Measurements from ENCODE around the gene IL15RA. TPM values are rescaled to one million over a fixed set of nuclear protein-coding genes. Genes with fewer than 3 reads are reported as not detected.

The IL15RA gene
- total RNA-seq, 1 donor: 3.0 TPM

GRCh38 chr10:5992398-5992797 lies 15.1 kb upstream of the IL15RA start:
- no peak overlapping the region for H3K4me3 ChIP-seq (ENCODE audit: low read depth, low read length)
- TF ChIP-seq, protein P1, sequence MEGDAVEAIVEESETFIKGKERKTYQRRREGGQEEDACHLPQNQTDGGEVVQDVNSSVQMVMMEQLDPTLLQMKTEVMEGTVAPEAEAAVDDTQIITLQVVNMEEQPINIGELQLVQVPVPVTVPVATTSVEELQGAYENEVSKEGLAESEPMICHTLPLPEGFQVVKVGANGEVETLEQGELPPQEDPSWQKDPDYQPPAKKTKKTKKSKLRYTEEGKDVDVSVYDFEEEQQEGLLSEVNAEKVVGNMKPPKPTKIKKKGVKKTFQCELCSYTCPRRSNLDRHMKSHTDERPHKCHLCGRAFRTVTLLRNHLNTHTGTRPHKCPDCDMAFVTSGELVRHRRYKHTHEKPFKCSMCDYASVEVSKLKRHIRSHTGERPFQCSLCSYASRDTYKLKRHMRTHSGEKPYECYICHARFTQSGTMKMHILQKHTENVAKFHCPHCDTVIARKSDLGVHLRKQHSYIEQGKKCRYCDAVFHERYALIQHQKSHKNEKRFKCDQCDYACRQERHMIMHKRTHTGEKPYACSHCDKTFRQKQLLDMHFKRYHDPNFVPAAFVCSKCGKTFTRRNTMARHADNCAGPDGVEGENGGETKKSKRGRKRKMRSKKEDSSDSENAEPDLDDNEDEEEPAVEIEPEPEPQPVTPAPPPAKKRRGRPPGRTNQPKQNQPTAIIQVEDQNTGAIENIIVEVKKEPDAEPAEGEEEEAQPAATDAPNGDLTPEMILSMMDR (IDR thresholded peaks at IDR 0.05; ENCODE audit: insufficient read depth, low read depth, low read length): no peak
- DNase-seq (ENCODE audit: low read depth): no peak

DNA sequence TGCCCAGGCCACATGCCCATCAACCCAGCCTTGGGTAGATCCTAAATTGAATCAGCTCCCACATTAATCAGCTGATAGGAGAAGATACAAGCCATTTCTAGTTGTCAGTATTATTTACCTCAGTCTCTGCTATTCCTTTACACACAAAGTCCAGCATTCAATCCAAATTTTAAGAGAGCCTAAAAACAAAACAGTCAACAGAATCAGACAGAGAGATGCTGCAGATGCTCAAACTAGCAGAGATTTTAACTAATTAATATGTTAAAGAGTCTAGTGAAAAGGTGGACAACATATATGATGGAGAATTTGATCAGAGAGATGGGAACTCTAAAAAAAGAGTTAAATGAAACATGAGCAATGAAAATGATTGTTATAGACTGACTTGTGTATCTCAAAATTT lies 14.4 kb upstream of the IL15RA start:
- TF ChIP-seq, protein P1 (IDR thresholded peaks at IDR 0.05; ENCODE audit: insufficient read depth, low read depth, low read length): no peak
- no peak overlapping the region for H3K4me3 ChIP-seq (ENCODE audit: low read depth, low read length)
- DNase-seq (ENCODE audit: low read depth): no peak

DNA sequence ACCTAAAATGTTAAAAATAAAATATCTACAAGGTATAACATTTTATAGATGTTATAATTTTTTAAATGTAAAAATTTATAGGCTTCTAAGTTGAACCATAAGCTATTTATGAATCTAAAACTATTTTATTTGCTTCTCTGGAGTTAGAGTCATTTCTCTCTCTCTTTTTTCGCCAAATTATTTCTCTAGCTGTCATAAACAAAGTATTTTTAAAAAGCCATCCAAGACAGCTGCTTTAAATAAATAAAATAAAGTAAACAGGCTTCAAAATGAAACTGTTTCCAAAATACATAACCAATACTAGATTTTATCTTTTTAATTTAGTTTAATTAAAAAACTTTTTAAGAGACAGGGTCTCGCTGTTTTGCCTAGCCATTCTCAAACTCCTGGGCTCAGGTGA lies 12.4 kb upstream of the IL15RA start:
- no peak for DNase-seq (ENCODE audit: low read depth)
- no peak overlapping the region for H3K4me3 ChIP-seq (ENCODE audit: low read depth, low read length)
- TF ChIP-seq, protein P1 (IDR thresholded peaks at IDR 0.05; ENCODE audit: insufficient read depth, low read depth, low read length): no peak

GRCh38 chr10:5988336-5988920 lies 11.1 kb upstream of the IL15RA start:
- no peak overlapping the region for H3K4me3 ChIP-seq (ENCODE audit: low read depth, low read length)
- no peak for DNase-seq (ENCODE audit: low read depth)
- TF ChIP-seq, protein P1 (IDR thresholded peaks at IDR 0.05; ENCODE audit: insufficient read depth, low read depth, low read length): no peak

DNA sequence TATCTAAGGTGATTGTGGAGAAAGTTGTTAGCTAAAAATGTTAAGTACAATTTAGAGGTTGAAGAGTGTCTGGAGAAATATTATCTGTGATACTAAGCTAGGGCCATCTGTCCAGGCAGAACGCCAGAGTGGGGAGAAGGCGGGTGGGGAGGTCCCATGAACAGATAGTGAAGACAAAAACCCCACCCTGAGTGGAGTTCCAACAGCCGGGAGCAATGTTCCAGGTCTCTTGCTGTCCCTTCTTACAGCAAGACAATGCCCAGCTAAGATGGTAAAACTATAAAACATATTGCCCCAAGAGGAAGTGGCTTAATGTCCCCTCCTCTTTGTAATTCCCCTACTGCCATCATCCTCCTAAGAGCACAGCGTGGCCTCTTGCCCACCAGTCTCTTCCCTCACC lies 10.4 kb upstream of the IL15RA start:
- DNase-seq (ENCODE audit: low read depth): no peak
- TF ChIP-seq, protein P1 (IDR thresholded peaks at IDR 0.05; ENCODE audit: insufficient read depth, low read depth, low read length): no peak
- no peak overlapping the region for H3K4me3 ChIP-seq (ENCODE audit: low read depth, low read length)

DNA sequence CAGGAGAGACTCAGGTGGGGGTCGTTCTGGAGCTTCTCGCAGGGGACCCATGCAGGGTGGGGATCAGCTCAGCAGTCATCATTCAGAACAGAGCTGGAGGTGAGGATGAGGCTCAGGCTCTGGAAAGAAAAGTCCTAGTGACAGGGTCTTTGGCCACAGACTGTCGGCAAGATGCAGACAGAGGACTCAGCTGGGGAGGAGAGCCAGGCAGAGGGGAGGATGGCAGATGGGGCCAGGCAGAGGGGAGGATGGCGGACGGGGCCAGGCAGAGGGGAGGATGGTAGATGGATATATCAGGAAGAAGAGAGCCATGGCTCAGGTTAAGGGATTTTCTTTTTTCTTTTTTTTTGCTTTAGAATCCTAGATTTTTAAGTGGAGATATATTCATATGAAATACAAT lies 7.7 kb upstream of the IL15RA start:
- TF ChIP-seq, protein P1 (IDR thresholded peaks at IDR 0.05; ENCODE audit: insufficient read depth, low read depth, low read length): no peak
- DNase-seq (ENCODE audit: low read depth): no peak
- no peak overlapping the region for H3K4me3 ChIP-seq (ENCODE audit: low read depth, low read length)

GRCh38 chr10:5983774-5984173 lies 6.4 kb upstream of the IL15RA start:
- DNase-seq (ENCODE audit: low read depth): no peak

More at GRCh38 chr10:5983774-5984173, 6.4 kb upstream of the IL15RA start:
- no peak overlapping the region for H3K4me3 ChIP-seq (ENCODE audit: low read depth, low read length)
- TF ChIP-seq, protein P1 (IDR thresholded peaks at IDR 0.05; ENCODE audit: insufficient read depth, low read depth, low read length): no peak
